ENCODE results near the gene GSK3B.

GRCh38 chr3:120114376-120114775, 20.1 kb upstream of the GSK3B start:
- TF ChIP-seq CTCF (IDR thresholded peaks at IDR 0.05) (no peak), POLR2AphosphoS5 (IDR thresholded peaks at IDR 0.05) (no peak), POLR2A (IDR thresholded peaks at IDR 0.05) (no peak)

Measured in prostate gland (tissue), 2 donors.